Measurements from ENCODE around the gene IL10RB.

GRCh38 chr21:33270986-33271385, 4.8 kb downstream of the IL10RB start:
- TF ChIP-seq CTCF (IDR thresholded peaks at IDR 0.05; ENCODE audit: low read depth, low read length) (no peak), EZH2phosphoT487 (IDR thresholded peaks at IDR 0.05; ENCODE audit: low read depth) (no peak)

All from OCI-LY3 (cell line).